GM21576 (cell line): ENCODE results near the gene SPATA18.

Experiments
- ATAC-seq: cut with Tn5 transposase; IDR thresholded peaks from one replicate; pipeline ENCODE4 v1.9.1; 2021; ENCODE audit warnings: mild to moderate bottlenecking, moderate library complexity; ENCODE audit not compliant: unreplicated experiment

The SPATA18 gene, protein sequence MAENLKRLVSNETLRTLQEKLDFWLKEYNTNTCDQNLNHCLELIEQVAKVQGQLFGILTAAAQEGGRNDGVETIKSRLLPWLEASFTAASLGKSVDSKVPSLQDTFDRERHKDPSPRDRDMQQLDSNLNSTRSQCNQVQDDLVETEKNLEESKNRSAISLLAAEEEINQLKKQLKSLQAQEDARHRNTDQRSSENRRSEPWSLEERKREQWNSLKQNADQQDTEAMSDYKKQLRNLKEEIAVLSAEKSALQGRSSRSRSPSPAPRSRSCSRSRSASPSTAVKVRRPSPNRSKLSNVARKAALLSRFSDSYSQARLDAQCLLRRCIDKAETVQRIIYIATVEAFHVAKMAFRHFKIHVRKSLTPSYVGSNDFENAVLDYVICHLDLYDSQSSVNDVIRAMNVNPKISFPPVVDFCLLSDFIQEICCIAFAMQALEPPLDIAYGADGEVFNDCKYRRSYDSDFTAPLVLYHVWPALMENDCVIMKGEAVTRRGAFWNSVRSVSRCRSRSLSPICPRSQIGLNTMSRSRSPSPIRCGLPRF

DNA sequence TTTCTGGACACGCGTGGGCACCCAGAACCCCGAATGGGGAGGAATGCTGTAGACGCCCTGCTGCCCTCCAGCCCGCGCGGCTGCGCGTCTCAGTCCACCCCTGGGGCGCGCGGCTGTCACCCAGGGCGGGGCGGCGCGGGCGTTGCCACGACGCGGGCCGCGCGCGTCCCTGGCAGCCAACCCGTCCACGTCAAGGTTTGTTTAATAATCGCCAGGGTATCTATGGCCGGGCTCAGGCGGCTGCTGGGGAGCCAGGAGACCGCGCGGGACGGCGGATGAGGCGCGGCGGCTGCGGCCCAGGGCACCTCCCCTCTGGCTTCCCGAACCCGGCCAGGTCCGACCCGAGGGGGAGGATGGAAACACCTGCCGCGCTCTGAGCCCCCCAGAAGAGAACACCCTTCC, at the start of gene SPATA18:
SPATA18 (plus strand) TSS at position 92 of the 402 bp plus-strand sequence. CDS start 401 bp downstream, outside the sequence.
- peak; percentile 37 for ATAC-seq

DNA sequence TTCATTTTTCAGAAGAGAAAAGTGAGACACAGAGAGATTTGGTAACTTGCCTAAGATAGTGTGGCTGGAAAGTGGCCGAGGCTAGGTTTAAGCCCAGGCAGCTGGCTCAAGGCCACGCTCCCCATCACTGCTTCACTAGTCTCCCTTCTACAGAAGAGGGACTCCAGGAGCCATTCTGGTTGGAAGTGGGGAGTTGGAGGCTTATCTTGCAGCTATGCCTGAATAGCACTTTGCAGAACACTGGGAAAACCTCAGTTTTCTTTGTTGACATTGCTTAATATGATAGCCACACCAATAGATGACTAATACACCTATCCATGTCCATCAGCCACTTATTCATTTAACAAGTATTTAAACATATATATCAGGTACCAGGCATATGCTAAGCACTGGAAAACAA, 49.5 kb upstream of the SPATA18 start:
- no peak for ATAC-seq

DNA sequence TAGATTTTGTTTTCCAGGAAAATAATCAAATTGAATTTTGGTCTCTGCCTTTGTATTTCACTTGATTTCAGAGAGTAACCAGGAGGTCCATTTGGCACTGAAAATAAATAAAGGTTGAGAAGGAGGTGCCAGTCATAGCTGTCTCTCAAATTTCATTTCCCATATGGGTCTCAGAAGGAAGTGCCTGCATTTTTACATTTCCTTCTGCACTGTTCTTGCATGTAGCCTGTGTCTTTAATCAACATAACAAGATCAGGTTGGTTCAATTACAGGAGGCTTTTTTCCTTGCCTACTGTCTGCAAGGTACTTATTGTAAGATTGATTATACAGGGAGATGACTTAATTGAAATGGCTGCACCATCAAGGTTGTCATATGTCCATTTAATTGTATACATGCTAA, 46.7 kb upstream of the SPATA18 start:
- ATAC-seq: no peak

DNA sequence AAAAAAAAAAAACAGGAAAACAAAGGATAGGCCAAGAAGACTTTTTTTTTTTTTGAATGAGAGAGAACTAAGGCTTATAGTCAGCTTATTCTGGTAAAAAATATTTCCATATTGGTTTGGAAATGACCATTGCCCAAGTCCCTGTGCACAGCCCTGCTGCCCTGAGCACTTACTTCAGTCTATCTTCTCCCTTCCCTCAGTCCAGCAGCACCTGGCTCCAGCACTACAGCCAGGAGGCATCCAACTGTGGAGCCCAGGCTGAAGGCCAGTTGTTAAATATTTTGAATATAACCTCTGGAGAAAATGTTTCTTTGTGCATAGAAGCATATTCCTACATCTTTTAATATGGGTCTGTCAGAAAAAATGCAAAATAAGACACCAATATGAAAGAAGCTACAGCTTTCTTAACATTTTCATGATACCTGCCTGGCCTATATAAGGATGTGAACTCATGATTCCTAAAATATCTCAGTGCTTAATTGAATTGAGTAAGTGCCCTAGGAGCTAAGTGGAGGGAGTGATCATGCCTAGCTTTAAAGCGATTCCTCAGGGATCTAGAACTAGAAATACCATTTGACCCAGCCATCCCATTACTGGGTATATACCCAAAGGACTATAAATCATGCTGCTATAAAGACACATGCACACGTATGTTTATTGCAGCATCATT, 45.4 kb upstream of the SPATA18 start:
- no peak for ATAC-seq

DNA sequence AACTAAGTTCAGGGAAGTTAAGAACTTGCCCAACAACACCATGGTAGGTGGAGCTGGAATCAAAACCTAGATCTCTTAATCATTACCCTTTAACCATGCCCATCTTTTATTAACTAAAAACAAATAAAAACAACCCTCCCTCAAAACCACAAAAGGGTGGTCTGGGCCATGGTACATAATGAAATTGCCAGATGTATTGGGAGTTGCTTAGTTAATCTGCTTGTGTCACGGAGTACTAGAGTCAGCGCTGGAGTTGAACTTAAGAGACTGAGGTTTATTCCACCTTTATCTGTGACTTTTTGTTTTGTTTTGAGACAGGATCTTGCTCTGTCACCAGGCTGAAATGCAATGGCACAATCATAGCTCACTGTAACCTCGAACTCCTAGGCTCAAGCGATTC, 44.2 kb upstream of the SPATA18 start:
- no peak for ATAC-seq

DNA sequence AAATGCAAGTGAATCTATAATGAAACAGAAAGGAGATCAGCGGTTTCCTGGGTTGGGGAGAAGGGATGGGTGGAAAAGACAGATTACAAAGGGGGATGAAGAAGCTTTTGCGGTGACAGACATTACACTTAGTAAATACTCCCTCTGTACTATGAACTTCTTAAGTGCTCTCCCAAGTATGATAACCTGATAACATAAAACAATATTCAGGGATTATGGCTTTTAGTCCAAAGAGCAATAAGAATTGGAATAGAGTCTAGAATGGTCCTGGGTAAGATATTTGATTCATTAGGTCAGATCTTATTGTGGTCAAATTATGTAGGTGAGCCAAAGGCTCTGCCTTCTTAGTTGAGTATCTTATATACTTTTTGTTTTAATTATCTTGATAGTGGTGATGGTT, 40.1 kb upstream of the SPATA18 start:
- no peak for ATAC-seq

DNA sequence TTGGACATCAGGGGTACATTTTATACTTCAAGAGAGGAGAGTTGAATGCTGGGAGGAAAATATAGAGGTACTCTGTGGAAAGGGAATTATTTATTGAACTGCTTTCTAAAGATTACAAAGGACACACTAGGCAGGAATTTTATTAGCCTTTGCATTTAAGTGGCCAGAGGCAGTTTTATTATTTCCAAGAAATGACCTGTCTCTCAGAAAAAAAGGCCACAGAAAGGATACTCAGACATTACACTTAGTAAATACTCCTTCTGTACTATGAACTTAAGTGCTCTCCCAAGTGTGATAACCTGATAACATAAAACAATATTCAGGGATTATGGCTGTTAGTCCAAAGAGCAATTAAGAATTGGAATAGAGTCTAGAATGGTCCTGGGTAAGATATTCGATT, 38.5 kb upstream of the SPATA18 start:
- no peak for ATAC-seq

DNA sequence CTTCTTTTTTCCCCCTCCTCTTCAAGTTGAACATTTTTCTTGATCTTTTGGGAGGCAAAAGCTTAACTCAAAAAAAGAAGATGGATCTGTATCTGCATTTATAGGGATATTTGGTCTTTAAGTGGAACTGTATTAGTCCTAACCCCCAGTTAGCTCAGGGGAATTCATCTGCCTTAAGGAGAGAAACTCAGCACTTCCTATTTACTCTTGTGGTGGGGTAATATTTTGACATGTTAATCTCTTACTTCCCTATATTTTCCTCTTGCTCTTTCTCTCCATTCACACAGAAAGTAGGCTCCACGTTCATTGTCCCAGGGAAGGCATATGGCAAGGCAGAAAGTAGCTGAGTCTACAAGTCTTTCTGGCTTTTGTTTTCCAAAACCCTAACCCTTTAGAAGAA, 36.2 kb upstream of the SPATA18 start:
- ATAC-seq: no peak

DNA sequence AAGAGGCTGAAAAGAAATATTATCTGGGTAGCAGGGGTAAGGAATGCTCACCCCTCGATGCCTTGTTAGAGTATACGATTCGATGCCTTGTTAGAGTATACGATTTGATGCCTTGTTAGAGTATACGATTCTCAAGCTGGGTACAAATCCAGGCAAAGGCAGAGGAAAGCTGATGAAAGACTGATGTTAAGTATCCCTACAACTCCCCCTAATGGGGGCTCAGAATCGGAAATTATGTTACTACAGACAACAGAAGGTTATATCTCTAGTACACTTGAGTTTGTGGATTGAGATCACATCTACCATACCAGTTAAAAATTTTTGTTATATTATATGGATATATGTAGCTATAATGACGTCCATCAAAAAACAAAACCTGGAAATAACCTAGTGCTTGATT, 35.7 kb upstream of the SPATA18 start:
- no peak for ATAC-seq

DNA sequence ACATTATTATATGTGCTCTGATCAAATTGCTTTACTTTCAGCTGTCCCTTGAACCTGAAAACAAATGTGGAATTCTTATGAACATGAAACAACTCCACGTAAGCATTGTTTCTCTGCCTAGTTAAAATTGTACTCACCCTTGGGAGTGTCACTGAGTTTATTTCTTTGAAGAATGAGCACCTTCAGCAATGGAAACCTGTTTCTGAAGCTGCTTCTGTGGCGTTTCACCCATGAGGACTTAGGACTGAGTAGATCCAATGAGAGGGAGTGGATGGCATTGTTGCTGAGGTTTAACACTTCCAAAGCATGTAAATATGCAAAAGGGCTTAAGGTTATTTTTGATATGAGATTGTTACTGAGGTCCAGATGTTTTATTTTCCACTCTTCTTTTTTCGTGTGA, 34.1 kb upstream of the SPATA18 start:
- no peak for ATAC-seq

DNA sequence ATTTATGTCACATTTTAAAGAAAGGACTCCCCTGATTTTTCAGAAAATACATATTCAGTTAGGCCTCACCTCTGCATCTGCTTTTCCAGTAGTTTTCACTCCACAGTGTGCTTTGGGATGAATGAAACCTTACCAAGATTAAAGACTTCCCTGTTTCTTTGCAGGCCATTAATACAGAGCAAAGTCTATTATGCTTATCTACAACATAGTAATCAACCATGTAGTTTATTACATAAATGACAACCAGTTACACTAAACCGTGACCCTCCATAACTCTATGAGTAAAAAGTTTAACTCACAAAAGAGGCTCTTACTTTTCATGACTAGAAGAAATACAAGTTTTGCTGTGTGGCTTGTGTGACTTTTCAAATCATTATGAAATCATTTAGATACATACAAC, 33.3 kb upstream of the SPATA18 start:
- no peak for ATAC-seq

DNA sequence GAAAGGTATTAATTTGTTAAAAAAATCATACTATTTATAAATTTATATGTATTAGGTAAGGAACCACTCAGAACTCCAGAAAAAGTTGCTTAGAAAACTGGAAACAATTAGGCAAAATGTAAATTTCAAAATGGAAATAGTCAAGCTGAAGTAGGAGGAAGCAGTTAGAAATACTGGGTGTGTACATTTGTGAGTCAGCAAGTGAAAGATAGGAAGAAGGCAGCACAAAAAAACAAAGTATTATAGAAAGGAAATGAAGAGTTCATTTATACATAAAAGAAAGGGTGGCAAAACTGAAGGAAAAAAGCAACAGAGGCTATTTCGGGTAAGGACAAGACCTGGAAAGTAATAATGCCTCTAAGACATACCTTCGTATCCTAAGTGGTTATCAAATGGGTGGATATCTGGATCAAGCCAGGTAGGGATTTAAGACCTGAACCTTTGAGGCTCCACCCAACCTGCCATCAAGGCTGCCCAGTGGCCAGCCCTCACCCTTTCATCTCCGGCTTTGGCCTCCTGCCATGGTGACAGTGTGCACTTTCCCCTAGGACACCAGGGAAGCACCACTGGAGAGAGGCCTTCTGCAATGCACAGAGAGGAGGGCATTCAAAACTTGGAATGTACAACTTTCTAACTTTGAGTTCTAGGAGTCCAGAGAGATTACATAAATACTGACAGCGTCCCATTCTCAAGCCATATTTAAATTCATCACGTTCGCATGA, 31.0 kb upstream of the SPATA18 start, which contains the start of gene LRRC66:
LRRC66 (minus strand) TSS at position 428 of the 722 bp plus-strand sequence. CDS start 2,750 bp downstream, outside the sequence.
- no peak for ATAC-seq

DNA sequence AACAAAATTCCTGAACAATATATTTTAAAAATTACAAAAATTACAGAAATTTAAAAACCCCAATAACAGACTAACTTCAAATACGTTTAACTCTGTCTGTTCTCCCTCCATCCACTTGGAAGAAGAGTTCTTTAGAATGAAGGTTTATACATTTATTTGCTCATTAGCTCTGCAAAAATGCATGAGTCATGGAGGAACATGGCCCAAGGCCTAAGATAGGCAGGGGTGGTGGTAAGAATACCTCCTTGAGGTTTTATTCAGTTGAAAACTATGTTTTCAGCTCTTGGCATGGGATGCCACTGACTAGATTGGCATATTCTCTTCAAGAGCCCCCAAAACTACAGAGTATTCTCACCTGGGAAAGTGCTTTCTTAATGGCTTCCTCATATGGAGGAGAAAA, 22.1 kb upstream of the SPATA18 start:
- no peak for ATAC-seq

DNA sequence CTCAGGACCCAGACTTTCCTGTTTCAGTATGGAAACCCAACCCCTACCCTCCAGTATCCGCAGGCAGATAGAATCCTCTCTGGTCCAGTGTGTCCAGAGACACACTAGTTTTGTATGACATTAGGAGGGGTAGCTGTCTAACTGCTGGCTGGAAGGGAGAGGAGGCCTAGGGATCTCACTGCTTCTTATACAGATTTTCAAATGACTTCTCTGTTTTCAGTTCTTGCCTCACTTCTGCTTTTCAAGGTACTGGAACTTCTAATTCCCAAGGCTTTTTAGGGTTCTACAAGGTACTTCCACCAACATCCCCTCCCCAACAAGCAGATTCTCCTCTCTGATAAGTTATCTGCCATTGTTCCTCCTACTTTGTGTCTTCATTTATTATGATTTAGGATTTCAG, 19.1 kb upstream of the SPATA18 start:
- ATAC-seq: no peak

DNA sequence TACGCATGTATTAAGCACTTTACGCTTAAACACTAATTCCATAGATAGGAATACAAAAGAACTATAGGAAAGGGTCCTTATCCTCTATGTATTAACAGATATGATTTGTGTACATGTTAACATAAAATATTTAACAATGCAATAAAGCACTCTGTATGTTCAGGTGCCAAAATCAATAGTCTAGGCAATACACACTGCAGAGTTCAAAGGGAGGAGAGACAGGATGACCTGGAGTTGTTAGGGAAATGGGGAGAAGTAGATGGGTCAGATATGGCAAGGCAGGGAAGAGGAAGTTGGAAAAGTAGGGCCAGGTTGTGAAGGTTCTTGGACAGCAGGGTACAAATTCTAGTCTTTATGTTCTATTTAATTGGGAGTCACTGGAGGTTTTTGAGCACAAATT, 15.9 kb upstream of the SPATA18 start:
- no peak for ATAC-seq

DNA sequence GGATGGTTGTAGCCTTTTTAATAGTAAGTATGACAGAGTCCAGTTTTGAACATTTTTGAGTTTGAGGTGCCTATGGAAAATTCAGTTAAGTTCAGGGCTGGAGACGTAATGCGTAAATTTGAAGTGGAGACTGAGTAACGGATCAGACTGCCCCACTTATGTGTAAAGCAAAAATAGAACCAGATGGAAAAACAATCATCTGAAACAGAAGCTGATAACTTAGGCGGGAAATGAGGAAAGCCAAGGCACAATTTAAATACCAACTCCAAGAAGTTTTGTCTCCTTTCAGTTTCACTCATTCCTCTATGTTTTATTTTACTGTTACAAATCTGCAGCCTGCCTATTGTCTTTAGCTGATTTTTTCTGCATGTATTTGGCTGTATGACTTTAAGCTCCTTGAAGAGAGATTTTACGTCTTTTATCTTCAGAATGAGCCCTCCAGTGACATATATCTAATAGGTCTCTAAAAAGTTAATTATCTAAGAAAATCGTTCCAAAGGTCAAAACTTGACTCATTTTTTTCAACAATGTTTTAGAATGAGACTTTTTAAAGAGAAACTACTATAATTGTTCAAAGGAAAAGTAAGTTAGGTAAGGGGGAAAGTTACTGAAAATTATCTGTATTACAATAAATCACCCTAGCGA, 14.1 kb upstream of the SPATA18 start:
- no peak for ATAC-seq

DNA sequence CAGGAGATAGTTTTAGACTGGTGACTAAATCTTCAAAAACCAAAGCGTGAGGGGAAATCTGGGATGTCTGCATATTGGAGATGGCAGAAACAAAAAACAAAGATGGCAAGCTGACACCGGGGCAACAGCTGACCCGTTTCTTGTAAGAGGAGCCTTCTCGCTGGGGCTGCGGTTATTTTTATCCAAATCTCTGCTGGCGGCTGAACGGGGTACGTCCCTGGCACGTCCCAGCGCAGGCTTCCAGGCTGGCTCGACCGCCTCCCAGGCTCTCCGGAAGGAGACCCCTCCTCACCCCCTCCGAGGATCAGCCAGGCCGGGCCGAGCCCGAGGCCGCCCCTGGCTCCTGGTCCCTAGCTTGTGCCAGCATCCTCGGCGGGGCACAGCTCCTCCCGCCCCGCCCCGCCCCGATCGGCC, 13.4 kb upstream of the SPATA18 start:
- peak; percentile 46 for ATAC-seq

DNA sequence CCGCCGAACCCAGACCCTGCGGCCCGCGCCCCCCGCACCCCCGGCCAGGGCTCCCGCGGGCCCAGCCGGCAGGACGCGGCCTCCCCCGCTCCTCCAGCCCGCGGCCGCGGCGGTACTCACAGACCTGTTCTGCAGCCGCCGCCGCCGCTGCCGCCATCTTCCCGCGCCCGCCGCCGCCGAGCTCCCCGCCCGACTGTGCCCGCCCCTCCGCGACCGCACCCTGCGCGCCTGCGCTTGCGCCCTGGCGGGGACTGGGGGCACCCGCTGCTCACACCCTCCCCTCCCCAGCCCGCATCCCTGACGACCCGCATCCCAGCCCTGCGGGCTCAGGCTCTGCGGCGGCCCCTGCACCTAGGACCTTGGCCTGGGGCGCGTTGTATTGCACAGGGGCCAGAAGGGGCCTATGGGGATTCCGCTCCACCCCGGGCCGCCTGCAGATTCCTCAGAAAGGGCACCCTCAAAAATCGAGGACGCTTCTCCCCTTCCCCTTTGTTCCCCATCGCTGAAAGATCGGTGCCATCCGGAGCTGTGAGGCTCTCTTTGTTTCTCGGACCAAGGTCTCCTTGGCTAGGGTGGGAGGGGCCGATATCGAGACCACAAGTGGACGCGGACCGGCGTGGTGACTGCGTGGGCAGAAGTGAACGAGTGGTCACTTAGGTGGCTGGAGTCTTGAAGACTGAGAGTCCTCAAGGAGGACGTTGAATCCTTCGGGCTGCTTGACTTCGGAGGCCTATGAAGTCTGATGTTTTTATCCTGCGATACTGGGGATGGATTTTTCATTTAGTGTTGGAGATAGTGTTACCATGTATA, 12.8 kb upstream of the SPATA18 start, which contains the start of gene SGCB:
SGCB (minus strand) TSS at position 197 of the 810 bp plus-strand sequence; CDS start at position 157, 40 bp downstream.
- peak; percentile 86 for ATAC-seq

DNA sequence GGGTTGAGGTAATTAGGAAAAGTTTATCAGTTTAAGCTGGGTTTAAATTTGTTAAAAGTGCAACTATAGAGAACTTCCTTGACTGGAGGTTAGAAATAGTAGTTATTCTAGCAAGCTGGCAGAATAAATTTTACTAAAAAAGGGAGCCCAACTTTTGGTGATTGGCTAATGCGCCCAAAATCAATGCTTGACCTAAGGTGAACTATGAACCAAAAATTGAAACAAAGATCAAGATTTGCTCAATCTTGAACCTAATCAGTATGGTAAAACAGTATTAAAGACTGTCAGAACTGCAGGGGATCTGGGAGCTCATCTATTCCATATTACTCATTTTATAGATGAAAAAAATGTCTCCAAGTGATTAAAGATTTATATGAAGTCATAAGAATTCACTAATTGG, 6.1 kb upstream of the SPATA18 start:
- no peak for ATAC-seq

DNA sequence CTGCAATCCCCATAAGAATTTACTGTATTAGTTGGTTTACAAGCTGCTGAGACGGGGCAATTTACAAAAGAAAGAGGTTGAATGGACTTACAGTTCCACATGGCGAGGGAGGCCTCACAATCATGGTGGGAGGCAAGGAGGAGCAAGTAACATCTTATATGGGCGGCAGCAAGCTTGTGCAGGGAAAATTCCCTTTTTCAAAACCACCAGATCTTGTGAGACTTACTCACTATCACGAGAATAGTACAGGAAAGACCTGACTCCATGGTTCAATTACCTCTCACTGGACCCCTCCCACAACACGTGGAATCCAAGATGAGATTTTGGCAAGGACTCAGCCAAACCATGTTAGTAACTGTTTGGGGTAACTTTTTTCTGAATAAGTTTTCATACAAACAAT, 1.8 kb upstream of the SPATA18 start:
- ATAC-seq: no peak
